ENCODE measurements around the gene FSIP1.

The FSIP1 gene

DNA sequence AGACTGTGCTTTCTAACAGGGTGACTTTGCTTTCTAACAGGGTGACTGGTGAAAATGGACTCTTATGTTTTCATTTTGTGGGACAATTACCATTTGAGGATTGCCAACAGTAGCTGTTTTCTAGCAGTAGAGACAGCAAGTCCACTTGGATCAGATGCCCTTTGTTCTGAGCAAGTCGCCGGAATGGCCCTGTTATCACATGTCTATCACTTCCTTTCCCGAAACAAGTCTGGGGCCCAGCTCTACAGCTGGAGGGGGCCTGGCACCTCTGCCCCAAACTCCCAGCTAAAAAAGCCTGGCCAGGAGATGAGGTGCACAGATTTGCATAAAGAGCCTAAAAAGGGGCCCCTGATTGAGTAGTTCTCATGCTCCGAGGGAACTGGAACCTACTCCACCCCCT is 157.2 kb downstream of the FSIP1 start:
- no peak for DNase-seq (ENCODE audit: insufficient read length, low spot score)
- no peak for FAIRE-seq

DNA sequence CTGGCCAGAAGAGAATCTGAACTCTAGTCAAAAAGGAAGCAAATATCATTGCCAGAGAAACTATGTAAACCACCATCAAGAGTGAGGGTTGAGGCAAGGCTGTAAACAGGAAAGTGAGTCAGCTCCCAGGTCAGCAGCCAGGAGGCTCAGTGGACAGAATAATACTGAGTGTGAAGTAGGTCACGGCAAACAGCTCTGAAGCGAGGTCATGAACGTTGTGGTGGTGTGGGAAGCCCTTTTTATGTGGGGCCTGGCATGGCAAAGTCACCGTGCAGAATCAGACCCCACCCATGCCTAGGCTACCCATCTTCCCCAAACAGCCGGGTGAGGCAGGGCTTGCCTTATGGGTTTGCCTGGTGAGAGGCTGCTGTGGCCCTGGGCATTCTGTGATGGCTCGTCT is 157.8 kb downstream of the FSIP1 start:
- FAIRE-seq (peak; percentile 13), DNase-seq (ENCODE audit: insufficient read length, low spot score) (peak; percentile 49)

DNA sequence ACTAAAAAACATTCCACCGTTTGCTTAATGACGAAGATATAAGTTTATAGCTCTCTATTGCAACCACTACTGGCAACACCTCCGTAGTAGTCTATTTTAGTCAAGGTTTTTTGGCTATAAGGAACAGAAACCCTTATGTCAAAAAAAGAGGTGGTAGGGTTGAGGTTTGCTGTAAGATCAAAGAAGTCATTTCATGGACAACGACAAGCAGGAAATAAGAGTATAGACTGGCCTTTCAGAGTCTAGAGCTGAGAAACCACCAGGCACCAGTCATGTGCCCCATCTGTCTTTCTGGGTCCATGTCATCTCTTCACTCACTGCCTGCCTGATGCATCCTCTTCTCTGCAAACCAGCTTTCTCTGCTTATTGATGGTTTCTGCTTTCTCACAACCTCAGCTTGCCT is 159.1 kb downstream of the FSIP1 start:
- no peak for DNase-seq (ENCODE audit: insufficient read length, low spot score)
- no peak for FAIRE-seq

DNA sequence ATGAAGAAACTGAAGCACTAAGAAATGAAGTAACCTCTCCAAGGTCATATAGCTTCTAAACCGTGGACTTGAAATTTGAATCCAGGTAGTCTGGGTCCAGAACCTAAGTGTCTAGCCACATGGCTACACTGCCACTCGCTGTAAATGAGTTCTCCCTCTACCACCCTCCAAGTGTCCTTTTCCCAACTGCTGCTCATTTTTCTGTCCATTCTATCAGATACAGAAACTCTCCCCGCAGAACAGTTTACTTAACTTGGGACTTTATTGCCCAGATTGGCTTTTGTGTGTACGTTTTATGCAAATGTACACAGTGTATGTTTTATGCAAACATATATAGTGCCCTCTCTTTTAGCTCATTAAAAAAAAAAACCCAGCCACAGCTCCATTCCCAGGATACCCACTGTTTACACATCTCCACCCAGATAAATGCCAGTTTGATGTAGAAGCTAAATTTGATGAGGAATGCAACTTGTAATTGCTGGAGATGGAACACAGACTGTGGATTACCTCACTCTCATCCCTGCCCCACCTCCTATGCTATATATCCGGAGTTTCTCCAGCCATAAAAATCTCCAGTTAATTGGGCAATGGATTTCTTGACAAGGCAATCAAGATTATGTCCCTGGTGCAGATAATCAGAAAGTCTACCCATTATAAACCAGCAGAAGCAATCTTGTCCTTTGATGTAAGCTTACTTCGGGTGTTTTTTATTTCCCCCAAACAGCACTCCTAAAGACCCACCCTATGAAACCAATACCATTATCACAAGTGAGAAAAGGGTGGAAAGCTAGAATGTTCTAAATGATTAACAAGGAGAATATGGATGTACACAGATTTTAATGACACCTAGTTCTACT is 159.8 kb downstream of the FSIP1 start:
- DNase-seq (ENCODE audit: insufficient read length, low spot score) (no peak), FAIRE-seq (no peak)

DNA sequence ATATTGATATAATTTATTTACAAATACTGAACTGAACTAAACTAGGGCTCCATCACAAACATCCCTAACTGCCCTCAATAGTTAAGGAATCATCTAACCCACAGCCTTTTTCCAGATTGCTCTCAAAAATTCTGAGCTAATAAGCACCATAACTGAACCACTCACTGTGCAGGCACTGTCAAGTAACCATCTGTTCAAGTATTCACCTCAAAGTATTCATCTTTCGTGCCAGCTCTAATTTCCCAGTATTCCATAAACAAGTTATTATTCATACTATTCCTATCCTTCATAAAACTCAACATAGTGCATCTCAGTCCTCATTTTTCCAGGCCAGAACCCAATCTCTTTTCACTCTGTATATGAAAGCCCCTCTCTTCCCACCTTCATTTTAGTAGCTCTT is 160.7 kb downstream of the FSIP1 start:
- FAIRE-seq (no peak), DNase-seq (ENCODE audit: insufficient read length, low spot score) (no peak)

DNA sequence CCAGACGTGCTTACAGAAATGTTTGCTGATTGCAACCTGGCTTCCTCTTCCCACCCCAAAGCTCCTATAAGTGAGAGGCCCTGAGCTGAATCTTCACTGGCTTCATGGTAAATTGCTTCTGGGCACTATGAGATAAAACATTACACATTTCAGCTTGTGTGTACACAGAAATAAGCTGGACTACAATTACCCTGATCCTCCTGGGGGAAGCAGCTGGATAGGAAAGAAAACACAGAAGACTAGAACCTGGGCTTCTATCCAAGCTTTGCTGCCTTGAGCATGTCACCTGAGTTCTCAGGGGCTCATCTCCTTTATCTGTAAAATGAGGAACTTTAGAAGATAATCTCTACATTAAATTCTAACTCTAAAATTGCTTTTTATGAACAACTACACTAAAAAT is 161.4 kb downstream of the FSIP1 start:
- DNase-seq (ENCODE audit: insufficient read length, low spot score) (no peak), FAIRE-seq (no peak)

DNA sequence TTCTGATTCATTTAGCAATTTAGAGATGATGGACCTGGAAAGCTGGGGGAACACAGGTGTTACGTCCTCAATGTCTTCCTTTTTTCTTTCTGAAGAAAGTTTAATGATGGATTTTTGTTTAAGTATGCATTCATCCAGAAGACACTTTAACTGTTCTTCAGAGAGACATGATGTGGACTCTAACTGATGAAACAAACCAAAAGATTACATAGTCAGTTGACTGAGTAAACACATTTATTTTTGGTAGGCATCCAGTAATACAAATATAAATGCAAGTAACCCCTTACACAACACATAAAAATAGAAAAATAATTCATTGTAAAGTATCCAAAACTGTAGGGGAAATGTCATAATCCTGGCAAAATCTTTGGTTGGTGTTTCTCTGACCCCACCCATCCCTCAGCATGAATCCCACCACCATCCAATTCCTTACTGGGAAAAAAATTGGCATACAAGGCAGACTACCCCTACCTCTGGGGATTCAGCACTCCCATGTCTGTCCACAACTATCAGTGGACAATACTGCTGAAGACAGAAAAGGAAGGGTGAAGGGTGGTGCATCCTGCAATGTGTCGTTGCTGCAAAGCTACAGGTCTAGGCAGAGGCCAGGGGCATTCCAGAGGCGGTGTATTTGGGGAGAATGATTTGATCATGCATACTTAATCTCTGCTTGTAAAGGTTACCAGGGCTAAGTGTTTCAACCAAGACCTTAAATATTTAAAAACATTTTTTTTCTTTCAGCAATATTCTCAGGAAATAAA is 164.4 kb downstream of the FSIP1 start:
- FAIRE-seq (no peak), DNase-seq (ENCODE audit: insufficient read length, low spot score) (no peak)

DNA sequence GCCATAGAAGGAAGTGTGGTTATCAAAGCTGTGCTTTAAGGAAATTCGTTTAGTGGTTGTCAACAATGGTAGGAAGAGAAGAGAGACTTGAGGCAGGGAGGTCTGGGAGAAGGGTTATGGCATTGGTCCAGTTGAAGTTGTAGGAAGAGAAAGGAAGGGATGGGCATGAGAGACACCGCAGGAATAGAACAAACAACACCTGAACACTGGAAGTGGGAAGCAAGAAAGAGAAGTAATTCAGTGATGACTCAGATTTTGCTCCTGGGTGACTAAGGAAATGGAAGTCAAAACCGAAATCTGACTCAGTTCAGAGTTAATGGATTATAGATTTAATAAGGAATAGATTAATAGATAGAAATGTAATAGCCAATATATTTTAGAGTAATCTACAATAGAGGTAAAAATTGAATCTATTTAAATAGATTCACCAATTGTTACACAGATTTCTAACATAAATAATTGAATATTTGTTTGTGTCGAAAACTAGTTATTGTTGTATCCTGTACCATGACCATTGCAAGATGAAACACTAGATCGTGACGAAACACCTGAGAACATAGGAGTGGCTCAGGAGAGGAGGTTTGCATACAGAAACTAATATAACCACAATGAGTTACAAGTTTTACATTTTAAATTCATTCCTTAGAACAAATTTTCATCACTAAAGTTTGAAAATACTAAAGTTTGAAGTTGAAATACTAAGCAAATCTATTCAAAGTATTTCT is 165.7 kb downstream of the FSIP1 start:
- FAIRE-seq (no peak), DNase-seq (ENCODE audit: insufficient read length, low spot score) (no peak)

DNA sequence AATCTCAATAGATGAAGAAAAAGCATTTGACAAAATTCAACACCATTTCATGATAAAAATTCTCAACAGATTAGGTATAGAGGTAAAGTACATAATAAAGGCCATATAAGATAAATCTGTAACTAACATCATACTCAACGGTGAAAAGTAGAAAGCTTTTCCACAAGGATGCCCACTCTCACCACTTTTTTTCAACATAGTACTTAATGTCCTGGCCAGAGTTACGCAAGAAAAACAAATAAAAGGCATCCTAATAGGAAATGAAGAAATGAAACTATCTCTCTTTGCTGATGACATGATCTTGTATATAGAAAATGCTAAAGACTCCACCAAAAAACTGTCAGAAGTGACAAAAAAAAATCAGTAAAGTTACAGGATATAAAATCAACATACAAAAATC is 168.8 kb downstream of the FSIP1 start:
- no peak for DNase-seq (ENCODE audit: insufficient read length, low spot score)
- no peak for FAIRE-seq

DNA sequence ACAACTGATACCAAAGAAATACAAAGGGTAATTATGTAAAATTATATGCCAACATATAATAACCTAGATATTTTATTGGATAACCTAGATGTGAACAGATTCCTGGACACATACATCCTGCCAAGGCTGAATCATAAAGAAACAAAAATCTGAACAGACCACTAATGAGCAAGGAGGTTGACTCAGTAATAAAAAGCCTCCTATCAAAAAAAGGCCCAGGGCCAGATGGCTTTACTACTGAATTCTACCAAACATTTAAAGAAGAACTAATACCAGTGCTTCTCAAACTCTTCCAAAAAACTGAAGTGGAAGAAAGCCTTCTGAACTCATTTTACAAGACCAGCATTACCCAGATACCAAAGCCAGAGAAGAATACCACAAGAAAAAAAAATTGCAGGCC is 169.4 kb downstream of the FSIP1 start:
- FAIRE-seq = no peak
- DNase-seq (ENCODE audit: insufficient read length, low spot score) = no peak

DNA sequence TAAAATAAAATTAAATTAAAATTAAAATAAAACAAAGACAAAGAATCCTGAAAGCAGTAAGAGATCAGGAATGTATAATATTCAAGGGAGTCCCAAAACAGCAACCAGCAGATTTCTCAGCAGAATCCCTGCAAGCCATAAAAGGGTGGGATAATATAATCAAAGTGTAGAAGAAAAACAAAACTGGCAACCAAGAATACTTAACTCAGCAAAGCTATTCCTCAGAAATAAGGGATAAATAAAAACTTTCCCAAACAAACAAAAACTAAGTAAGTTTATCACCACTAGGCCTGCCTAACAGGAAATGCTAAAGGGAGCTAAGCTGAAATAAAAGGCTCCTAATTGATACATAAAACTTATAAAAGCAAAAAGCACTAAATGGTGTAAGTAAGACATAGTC is 172.0 kb downstream of the FSIP1 start:
- DNase-seq (ENCODE audit: insufficient read length, low spot score) = no peak
- no peak for FAIRE-seq

DNA sequence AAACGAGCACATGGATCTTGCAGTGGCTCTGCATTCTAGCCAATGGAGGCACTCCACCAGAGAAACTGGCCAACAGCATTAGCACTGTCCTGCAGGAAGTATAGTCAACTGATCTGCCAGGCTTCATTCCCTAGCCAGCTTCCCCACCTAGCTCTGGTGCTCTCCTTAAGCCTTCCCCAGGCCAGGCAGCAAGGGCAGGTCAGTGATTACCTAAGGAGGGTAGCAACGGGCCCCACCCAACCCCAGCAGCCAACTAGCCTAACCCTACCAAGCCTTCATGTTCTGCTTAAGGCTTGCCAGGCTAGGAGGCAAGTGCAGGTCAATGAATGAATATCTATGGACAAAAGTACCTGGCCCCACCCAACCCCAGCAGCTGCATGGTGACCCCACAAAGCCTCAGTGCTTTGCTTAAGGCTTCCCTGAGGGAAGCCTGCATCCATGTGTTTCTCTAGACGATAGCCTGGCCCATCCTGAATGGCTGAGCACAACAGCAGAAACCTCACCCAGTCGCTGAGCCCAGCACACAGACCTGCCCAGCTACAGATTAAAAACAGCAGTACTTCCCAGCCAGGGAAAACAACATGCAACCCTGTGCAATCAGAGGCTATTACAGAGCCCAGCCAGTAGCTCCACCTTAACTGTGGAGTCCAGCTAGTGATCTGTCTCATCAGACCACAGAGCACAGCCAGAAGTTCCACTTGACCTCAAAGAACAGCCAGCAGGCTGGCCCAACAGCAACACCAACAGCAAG is 173.3 kb downstream of the FSIP1 start:
- FAIRE-seq (no peak), DNase-seq (ENCODE audit: insufficient read length, low spot score) (no peak)

DNA sequence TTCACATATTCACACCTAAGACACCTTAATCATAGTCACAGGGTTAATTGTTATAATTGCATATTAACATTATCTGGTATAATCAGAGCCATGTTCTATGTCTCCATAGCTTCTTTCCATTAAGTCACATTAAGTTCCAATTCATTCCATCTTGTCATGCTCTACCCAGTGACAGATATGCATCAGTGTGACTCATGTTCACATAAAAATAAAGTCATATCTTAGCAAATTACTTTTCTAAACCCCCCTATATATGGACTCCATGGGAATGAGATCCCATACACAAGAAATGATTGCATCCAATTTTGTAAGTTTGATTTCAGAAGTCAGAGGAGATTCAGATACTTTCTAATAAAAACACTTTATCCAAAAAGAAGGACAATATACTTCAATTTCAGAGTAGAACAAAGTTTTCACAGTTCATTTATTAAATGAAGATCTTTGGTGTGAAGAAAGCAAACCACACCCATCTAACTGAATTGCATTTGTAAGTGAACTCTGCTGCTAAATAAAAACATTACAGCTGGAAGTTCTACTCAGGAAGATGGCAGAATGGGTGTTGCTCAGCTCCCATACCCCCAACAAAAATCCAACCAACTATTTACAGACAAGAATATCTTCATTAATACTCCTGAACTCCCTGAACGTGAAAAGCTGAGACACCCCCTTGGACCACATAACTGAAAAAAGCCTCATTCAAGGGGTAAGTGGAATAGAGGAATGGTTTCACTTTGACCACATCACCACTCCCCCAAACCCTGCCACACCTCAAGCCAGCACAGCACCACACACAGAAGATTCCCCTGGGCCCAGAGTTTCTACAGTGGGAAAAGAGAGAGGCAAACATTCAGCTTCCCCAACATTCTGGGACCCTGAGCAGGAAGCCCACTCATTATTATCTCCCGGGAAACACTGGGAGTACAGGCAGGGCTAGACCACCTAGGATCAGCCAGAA is 174.2 kb downstream of the FSIP1 start:
- FAIRE-seq = no peak
- DNase-seq (ENCODE audit: insufficient read length, low spot score) = no peak

DNA sequence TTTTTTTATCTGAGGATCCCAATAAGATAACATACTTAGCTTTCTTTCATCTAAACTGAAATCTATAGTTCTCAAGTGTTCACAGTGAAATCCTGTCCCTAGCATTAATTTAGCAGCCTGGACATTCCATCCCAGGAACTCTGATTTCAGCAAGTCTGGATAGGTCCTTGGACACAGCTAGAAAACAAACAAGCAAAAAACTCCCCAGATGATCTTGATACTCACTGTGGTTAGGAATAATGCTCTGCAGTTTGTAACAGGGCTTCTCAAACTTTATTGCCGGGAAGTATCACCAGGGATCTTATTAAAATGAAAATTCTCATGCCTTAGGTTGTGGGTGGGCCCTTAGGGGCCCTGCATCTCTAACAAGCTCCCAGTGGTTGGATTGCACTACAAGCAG is 177.5 kb downstream of the FSIP1 start:
- DNase-seq (ENCODE audit: insufficient read length, low spot score) (no peak), FAIRE-seq (no peak)

DNA sequence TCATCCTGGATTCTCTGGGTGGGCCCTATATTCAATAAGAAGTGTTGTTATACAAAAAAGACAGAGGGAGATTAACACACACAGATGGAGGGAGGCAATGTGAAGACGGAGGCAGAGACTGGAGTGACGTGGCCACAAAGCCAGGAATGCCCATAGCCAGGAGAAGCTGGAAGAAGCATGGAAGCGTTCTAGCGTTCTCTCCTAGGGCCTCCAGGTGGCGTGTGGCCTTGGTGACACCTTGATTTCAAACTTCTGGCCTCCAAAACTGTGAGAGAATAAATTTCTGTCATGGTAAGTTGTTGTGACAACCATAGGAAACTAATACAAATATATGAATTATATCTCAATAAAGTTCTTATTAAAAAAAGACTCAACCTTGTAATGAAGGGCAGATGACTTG is 180.5 kb downstream of the FSIP1 start:
- FAIRE-seq (no peak), DNase-seq (ENCODE audit: insufficient read length, low spot score) (no peak)

DNA sequence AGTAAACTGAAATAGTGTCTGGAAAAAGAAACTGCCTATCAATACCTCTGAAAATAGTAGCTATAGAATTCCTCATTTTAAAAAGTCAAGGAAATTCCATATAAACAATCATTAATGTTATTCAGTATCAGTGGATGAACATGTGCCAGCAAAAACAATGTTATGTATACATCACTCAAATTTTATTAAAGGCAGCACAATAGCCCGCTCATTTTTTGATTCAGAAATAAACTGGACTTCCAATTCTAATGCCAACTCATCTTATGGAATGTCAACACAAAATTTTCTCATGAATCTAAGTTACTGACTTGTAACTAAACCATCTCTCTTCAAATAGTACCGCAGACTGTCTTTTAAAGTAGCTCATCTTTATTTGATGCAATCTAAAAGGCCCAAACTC is 182.8 kb downstream of the FSIP1 start:
- no peak for DNase-seq (ENCODE audit: insufficient read length, low spot score)
- no peak for FAIRE-seq

DNA sequence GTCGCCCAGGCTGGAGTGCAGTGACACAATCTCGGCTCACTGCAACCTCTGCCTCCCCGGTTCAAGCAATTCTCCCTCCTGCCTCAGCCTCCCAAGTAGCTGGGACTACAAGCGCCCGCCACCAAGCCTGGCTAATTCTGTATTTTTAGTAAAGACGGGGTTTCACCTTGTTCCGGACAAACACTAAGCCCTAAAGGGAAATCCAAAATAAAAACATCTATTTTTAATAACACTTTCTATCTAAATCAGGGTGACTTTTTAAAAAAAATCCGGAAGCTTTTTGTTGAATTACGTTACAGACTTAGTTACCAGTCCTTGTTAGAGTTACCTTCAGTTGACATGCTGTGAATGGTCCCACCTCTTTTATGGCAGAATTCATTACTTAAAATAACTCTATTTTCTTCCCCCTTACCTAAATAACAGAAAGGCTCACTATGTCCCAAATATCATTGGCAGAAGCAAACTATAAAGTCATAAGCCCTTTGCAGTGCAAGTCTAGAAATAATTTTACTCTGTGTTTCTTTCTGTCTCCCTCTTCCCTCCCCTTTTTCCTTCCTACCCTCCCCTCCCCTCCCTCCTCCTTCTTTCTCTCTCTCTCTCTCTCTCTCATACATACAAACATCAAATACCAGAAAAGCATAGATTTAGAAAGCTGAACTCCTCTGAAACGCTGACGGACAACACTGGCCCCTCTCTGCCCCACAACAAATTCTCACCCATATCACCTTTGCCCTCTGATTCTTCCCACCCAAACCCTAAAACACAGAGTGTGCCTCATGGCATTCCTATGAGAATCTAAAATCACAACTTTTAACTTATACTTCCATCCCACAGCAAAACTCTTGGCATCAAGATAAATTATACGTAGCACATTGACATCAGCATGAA is 183.4 kb downstream of the FSIP1 start:
- DNase-seq (ENCODE audit: insufficient read length, low spot score) (no peak), FAIRE-seq (no peak)

DNA sequence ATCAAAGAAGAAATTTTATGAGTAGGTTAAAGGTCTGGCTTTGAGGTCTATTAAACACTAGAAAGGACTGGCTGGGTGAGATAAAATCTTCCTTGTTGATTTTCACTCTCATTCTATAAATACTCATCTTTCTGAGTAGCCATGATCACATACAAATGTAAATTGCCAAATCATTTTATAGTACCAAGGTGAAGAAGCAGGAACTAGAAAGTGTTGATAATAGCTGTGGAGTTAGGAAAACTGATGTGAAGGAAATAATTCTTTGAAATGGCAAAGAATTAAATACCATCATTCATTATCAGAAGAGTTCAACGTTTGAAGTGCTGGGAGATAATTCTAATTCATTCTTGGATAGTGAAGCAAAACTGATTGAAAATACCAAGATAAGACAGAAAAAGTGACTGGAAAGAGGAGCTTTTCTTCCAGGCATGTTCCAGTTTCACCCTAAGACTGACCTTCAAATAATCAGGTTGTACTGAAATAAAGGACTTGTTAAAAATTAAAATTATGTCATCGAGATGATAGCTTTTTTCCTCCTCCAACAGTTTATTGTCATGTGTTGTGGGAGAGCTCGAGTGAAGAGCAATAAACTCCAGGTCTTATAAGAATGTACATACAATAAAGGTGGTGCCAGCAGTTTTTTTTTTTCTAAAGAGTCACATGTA is 184.3 kb downstream of the FSIP1 start:
- FAIRE-seq (no peak), DNase-seq (ENCODE audit: insufficient read length, low spot score) (no peak)
